Measurements from ENCODE around the gene SBF1. TPM values are rescaled to one million over a fixed set of nuclear protein-coding genes. Genes with fewer than 3 reads are reported as not detected.

Gene SBF1
- total RNA-seq, 1 experiment from 2014 or later: 82.1 TPM

DNA sequence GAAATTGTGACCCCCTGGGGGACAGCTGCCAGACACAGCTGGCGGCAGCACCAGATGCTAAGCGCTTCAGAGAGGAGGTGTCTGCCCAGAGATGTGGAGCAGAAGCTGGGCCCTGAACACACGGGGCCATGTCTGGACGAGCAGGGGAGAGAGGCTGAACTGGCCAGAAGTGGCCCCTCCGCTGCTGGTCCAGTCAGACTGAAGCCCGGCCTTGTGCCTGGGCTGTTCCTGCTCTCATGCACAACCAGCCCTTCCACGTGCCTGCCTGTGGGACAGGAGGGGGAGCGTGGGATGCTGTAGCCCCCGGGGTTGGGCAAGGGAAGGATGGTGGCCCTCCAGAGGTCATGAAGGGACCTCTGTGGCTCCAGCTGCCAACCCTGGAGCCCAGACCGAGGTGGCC, 8.3 kb upstream of the SBF1 start:
- Mint-ChIP-seq H3K9me3 (ENCODE audit: unreplicated experiment) (no peaks in the 10 kb centered on the region), H3K36me3 (ENCODE audit: insufficient read depth, unreplicated experiment) (no peaks in the 10 kb centered on the region)
- CTCF ChIA-PET: no interaction called here

DNA sequence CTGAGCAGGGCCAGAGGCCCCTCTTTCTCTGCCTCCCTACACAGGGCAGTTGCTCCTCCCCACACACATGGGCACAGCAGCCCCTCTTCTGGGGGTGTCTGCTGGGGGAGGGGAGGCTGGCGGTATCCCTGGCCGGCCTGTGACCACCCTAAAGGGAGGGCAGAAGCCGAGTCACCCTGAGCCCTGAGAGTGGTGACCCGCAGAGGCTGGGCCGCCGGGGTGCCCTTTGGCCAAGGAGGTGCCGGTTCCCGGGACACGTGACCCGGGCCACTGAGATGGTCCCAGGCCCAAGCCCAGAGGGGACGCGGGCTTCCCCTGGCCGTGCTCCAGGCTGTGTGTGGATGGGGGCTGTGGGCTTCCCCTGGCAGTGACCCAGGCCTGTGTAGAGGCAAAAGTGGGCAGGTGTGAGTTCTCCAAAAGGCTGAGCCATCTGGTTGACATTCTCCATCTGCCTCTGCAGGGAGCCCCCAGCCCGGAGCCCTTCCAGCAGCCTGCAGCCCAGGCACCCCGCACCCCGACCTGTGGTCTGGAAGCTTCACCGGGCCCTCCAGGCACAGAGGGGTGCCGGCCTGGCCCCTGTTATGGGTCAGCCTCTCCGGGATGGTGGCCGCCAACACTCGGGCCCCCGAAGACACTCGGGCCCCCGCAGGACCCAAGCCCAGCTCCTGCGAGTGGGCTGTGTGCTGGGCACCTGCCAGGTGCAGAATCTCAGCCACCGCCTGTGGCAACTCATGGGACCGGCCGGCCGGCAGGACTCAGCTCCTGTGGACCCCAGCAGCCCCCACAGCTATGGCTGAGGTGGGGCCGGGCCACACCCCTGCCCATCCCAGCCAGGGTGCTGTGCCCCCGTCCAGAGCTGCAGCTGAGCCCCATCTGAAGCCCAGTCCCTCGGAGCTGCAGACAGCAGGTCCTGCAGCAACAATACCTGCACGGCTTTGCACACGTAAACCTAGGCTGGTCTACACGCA, 7.6 kb upstream of the SBF1 start:
- H3K9me3 Mint-ChIP-seq (ENCODE audit: unreplicated experiment): no peaks in the 10 kb centered on the region
- H3K27ac Mint-ChIP-seq (ENCODE audit: low read depth, unreplicated experiment): no peak overlapping the region
- intact Hi-C loops (cut with micrococcal nuclease): no loop called here
- no peaks in the 10 kb centered on the region for H3K27me3 Mint-ChIP-seq (ENCODE audit: insufficient read depth, unreplicated experiment)
- CTCF ChIA-PET: no interaction called here
- H3K4me1 Mint-ChIP-seq (ENCODE audit: insufficient read depth, unreplicated experiment): peaks cover 16% of the 10 kb centered on the region
- BruUV-seq (replicated peaks): no TSS peak
- peak overlapping the region; percentile 67 for H3K4me3 Mint-ChIP-seq (ENCODE audit: unreplicated experiment)
- no peaks in the 10 kb centered on the region for H3K36me3 Mint-ChIP-seq (ENCODE audit: insufficient read depth, unreplicated experiment)
- TF ChIP-seq, protein P1, sequence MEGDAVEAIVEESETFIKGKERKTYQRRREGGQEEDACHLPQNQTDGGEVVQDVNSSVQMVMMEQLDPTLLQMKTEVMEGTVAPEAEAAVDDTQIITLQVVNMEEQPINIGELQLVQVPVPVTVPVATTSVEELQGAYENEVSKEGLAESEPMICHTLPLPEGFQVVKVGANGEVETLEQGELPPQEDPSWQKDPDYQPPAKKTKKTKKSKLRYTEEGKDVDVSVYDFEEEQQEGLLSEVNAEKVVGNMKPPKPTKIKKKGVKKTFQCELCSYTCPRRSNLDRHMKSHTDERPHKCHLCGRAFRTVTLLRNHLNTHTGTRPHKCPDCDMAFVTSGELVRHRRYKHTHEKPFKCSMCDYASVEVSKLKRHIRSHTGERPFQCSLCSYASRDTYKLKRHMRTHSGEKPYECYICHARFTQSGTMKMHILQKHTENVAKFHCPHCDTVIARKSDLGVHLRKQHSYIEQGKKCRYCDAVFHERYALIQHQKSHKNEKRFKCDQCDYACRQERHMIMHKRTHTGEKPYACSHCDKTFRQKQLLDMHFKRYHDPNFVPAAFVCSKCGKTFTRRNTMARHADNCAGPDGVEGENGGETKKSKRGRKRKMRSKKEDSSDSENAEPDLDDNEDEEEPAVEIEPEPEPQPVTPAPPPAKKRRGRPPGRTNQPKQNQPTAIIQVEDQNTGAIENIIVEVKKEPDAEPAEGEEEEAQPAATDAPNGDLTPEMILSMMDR (IDR thresholded peaks at IDR 0.05; ENCODE audit: unreplicated experiment): no peak
- no peak for DNase-seq (ENCODE audit: unreplicated experiment)
- POLR2A ChIA-PET: interaction anchor here (0.6 kb wide), 1 partner anchor 120 kb away, joined by 3 read pairs; no protein-coding TSS in a partner anchor

More for the DNA sequence above, 8.3 kb upstream of the SBF1 start:
- TF ChIP-seq, protein P1 (IDR thresholded peaks at IDR 0.05; ENCODE audit: unreplicated experiment): no peak
- BruUV-seq (replicated peaks): no TSS peak
- H3K27me3 Mint-ChIP-seq (ENCODE audit: insufficient read depth, unreplicated experiment): no peaks in the 10 kb centered on the region
- peak overlapping the region; percentile 19 for H3K4me3 Mint-ChIP-seq (ENCODE audit: unreplicated experiment)
- no peak for DNase-seq (ENCODE audit: unreplicated experiment)
- intact Hi-C loops (cut with micrococcal nuclease): no loop called here
- peaks cover 15% of the 10 kb centered on the region for H3K4me1 Mint-ChIP-seq (ENCODE audit: insufficient read depth, unreplicated experiment)
- H3K27ac Mint-ChIP-seq (ENCODE audit: low read depth, unreplicated experiment): no peak overlapping the region
- POLR2A ChIA-PET: interaction anchor here (0.6 kb wide), 1 partner anchor 121 kb away, joined by 3 read pairs; no protein-coding TSS in a partner anchor

DNA sequence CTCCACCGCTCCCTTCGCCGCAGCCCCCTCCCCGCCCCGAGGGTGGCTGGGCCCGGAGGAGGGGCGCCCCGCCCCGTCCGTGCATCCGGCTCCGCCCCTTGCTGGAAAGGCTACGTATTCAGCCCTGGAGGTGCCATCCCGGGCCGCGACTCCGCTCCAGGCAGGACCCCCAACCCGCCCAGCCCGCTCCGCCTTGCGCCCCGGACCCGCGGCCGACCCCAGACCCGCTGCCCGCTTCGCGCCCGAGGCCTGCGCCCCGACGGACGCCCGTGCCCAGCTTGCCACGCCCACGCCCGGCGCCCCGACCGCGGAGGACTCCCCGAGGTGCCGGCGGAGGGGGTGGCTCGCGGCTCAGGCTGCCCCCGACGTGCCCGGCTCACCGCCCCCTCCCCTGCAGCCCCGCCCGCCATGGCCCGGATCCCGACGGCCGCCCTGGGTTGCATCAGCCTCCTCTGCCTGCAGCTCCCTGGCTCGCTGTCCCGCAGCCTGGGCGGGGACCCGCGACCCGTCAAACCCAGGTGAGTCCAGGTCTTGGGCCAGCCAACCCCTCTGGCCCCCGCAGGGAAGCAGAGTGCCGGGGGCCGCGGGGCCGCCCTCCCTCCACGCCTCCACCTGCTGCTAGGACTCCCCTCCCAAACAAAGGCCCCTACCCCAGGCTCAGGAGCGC, 6.7 kb upstream of the SBF1 start, which contains the start of gene ADM2:
ADM2 (plus strand) TSS at position 104 of the 667 bp plus-strand sequence; CDS start at position 409, 305 bp downstream.
- ChIA-PET CTCF (no interaction called here), POLR2A (no interaction called here)
- Mint-ChIP-seq H3K27me3 (ENCODE audit: insufficient read depth, unreplicated experiment) (no peaks in the 10 kb centered on the region), H3K9me3 (ENCODE audit: unreplicated experiment) (no peaks in the 10 kb centered on the region), H3K4me3 (ENCODE audit: unreplicated experiment) (peak within 1 kb of the TSS; percentile 67), H3K4me1 (ENCODE audit: insufficient read depth, unreplicated experiment) (peaks cover 24% of the 10 kb centered on the region), H3K27ac (ENCODE audit: low read depth, unreplicated experiment) (no peak within 1 kb of the TSS), H3K36me3 (ENCODE audit: insufficient read depth, unreplicated experiment) (no peaks in the 10 kb centered on the region)
- BruUV-seq (replicated peaks): no TSS peak
- TF ChIP-seq, protein P1 (IDR thresholded peaks at IDR 0.05; ENCODE audit: unreplicated experiment): no peak
- intact Hi-C loops (cut with micrococcal nuclease): no loop called here
- no peak for DNase-seq (ENCODE audit: unreplicated experiment)

DNA sequence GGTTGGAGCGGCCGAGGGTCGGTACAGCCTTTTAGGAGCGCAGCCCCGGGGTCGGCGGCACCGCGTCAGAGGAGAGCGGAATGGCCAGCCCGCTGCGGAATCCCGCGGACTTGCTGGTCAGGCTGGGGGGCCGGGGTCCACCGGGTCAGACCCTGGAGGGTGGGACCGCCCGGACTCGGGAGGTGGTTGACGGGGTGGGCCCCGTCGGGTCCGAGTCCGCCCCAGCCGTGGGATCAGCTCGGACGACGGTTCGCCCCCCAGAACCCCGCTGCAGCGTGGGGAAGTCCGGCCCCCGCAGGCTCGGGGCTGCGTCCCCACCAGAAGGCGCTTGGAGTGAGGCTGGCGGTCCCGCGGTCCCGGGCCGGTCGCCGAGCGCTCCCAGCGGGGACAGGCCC, 6.2 kb upstream of the SBF1 start:
- peak overlapping the region; percentile 50 for H3K4me3 Mint-ChIP-seq (ENCODE audit: unreplicated experiment)
- no peak for DNase-seq (ENCODE audit: unreplicated experiment)
- POLR2A ChIA-PET: interaction anchor here (1.0 kb wide), 1 partner anchor 39 kb away, joined by 3 read pairs; no protein-coding TSS in a partner anchor
- peaks cover 22% of the 10 kb centered on the region for H3K4me1 Mint-ChIP-seq (ENCODE audit: insufficient read depth, unreplicated experiment)
- BruUV-seq (replicated peaks): no TSS peak
- intact Hi-C loops (cut with micrococcal nuclease): no loop called here
- H3K27me3 Mint-ChIP-seq (ENCODE audit: insufficient read depth, unreplicated experiment): no peaks in the 10 kb centered on the region
- TF ChIP-seq, protein P1 (IDR thresholded peaks at IDR 0.05; ENCODE audit: unreplicated experiment): no peak
- H3K36me3 Mint-ChIP-seq (ENCODE audit: insufficient read depth, unreplicated experiment): no peaks in the 10 kb centered on the region
- no peaks in the 10 kb centered on the region for H3K9me3 Mint-ChIP-seq (ENCODE audit: unreplicated experiment)
- CTCF ChIA-PET: no interaction called here
- H3K27ac Mint-ChIP-seq (ENCODE audit: low read depth, unreplicated experiment): no peak overlapping the region
